Measurements from ENCODE around the gene CT45A8. TPM values are rescaled to one million over a fixed set of nuclear protein-coding genes. Genes with fewer than 3 reads are reported as not detected.

The CT45A8 gene
- total and polyA plus RNA-seq, 10 of the 15 experiments (the other 5 are each of a cell fraction or from before 2014, with no cell fraction given) = not detected

- in situ Hi-C loops (cut with MboI) = no loop called here
- H3K9ac ChIP-seq (ENCODE audit: control insufficient read depth, insufficient read depth, low read length) = no peak overlapping the region
- H3K4me2 ChIP-seq (ENCODE audit: control insufficient read depth, insufficient read depth) = no peak overlapping the region
Observed at GRCh38 chrX:135892781-135893180, 38.4 kb upstream of the CT45A8 start.

More at GRCh38 chrX:135892781-135893180, 38.4 kb upstream of the CT45A8 start:
- no peak overlapping the region for H3K4me3 ChIP-seq
- ATAC-seq (no peak), DNase-seq (ENCODE audit: low read depth, low spot score) (no peak), FAIRE-seq (no peak)
- H3K9me3 ChIP-seq (replicated peaks; ENCODE audit: control insufficient read depth, insufficient read depth, low read length) = no peaks in the 10 kb centered on the region
- CTCF ChIA-PET = no interaction called here
- TF ChIP-seq ZBED1 (IDR thresholded peaks at IDR 0.05; ENCODE audit: borderline replicate concordance) (no peak), SIN3A (IDR thresholded peaks at IDR 0.05; ENCODE audit: low read depth, low read length) (no peak), GABPA (IDR thresholded peaks at IDR 0.05; ENCODE audit: low read depth) (no peak), SMARCA5 (IDR thresholded peaks at IDR 0.05) (no peak), NFIC (IDR thresholded peaks at IDR 0.05; ENCODE audit: low read depth, low read length) (no peak), HDAC6 (IDR thresholded peaks at IDR 0.05; ENCODE audit: unreplicated experiment) (no peak), BMI1 (IDR thresholded peaks at IDR 0.05; ENCODE audit: borderline replicate concordance) (no peak), MEF2B (IDR thresholded peaks at IDR 0.05; ENCODE audit: partially characterized antibody, poor library complexity, severe bottlenecking) (no peak), BHLHE40 (IDR thresholded peaks at IDR 0.05; ENCODE audit: borderline replicate concordance in 1 of 2, low read depth in 2 of 2, low read length in 1 of 2) (no peak), CEBPZ (IDR thresholded peaks at IDR 0.05; ENCODE audit: low read depth, low read length) (no peak), STAT3 (IDR thresholded peaks at IDR 0.05; ENCODE audit: low read depth, low read length) (no peak)
- H3K27me3 ChIP-seq (replicated peaks in 1 of 2; ENCODE audit: control insufficient read depth in 2 of 2, insufficient read depth in 2 of 2, low read length in 1 of 2) = no peaks in the 10 kb centered on the region
- SMC1A ChIA-PET (ENCODE audit: uncharacterized antibody, unreplicated experiment) = no interaction called here
- H4K20me1 ChIP-seq (ENCODE audit: control insufficient read depth, insufficient read depth) = no peaks in the 10 kb centered on the region
- POLR2A ChIA-PET = no interaction called here
- RAD21 ChIA-PET (ENCODE audit: unreplicated experiment) = no interaction called here
- H3K4me1 ChIP-seq (ENCODE audit: control insufficient read depth, insufficient read depth, low read length) = no peaks in the 10 kb centered on the region
- H3K36me3 ChIP-seq (ENCODE audit: control insufficient read depth in 2 of 2, insufficient read depth in 2 of 2, low read length in 1 of 2) = no peaks in the 10 kb centered on the region
- H3K79me2 ChIP-seq (ENCODE audit: control insufficient read depth, insufficient read depth, low read length) = no peaks in the 10 kb centered on the region
- BruUV-seq (replicated peaks) = no TSS peak
- no peak overlapping the region for H2AFZ ChIP-seq (ENCODE audit: control insufficient read depth, low read depth, low read length)
- 53% methylated on average over 11 of the region's 11 CpGs for WGBS (ENCODE audit: insufficient coverage, insufficient replicate concordance, low lambda C conversion rate, missing lambda C conversion rate)
- intact Hi-C loops (cut with micrococcal nuclease; ENCODE audit: unreplicated experiment) = no loop called here
- no peak overlapping the region for H3K27ac ChIP-seq (ENCODE audit: control insufficient read depth, insufficient read depth)

Data from GM12878 (cell line).